ENCODE results near the gene CADM3.

The CADM3 gene

GRCh38 chr1:159171254-159171687, at the start of gene CADM3:
CADM3 (plus strand) TSS chr1:159171615; CDS start chr1:159171766, 151 bp downstream.
- no peak for DNase-seq (ENCODE audit: low spot score)
- no peak for TF ChIP-seq CTCF (IDR thresholded peaks at IDR 0.05; ENCODE audit: extremely low read depth, missing control alignments)

DNA sequence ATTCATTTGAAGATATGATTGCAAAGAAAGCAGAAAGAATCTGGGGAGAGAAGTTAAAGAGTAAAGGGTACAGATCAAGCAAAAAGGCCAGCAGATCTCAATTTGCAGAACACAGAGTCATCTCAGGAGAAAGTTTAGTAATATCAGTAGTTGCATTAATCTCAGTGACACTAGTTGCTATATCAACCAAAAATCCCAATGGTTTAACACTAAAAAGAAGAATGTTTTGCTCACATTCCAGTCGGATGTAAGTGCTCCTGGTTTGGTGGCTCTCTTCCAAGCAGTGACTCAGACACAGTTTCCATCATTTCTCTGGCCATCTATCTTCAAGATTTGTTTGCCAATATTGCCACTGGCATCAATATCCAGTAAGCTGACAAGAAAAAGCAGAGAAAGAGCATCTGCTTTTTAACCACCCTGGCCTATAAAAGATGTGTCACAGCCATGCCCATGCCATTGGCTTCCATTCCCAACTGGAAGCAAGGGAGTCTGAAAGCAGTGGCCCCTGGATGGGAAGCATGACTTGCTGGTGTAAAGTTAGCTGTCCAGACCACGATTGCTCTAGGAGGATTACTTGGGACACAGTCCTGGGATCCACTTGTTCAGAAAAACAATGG, 49.3 kb upstream of the CADM3 start:
- TF ChIP-seq CTCF (IDR thresholded peaks at IDR 0.05; ENCODE audit: extremely low read depth, missing control alignments) = no peak
- peak; percentile 43 for DNase-seq (ENCODE audit: low spot score)

GRCh38 chr1:159123587-159123986, 47.8 kb upstream of the CADM3 start:
- no peak for DNase-seq (ENCODE audit: low spot score)
- no peak for TF ChIP-seq CTCF (IDR thresholded peaks at IDR 0.05; ENCODE audit: extremely low read depth, missing control alignments)

DNA sequence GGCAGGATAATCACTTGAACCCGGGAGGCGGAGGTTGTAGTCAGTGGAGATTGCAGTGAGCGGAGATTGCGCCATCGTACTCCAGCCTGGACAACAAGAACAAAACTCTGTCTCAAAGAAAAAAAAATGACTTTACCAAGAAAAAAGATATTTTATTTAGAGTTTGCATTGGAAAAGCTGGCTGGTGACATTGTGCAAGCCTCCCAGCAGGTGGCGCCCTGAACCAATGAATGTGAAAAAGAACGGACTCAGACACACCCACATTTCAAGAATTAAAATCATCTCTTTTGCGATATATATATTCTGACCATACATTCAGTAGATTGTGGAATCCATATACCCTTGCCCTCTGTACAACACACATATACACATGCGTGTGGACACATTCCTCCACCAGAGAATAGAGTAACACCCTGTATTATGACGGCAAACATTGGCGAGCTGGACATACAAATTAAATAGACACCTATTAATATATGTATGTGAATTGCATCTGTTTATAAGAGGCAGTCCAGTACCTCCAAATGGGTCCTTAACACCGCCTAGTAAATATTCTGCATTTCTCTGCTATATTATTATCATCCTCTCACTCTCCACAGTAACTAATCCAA, 39.0 kb upstream of the CADM3 start:
- DNase-seq (ENCODE audit: low spot score) = peak; percentile 65
- TF ChIP-seq CTCF (IDR thresholded peaks at IDR 0.05; ENCODE audit: extremely low read depth, missing control alignments) = peak; percentile 88

DNA sequence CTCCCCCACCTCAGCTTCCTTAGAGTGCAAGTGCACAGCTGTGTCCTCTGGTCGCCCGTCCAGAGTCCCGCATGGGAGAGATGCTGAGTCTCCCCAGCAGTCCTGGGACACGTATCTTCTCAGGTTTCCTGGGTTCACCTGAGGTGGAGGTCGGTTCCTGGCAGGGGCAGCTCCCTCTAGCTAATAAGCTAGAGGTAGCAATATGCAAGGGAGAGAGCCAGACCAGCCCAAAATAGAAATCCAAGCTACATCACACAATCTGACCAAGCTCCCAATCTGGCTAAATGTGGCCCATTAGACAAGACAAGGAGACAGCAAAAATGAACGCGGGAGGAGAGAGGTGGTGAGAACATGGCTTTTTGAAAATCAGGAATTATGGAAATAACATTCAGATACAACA, 30.9 kb upstream of the CADM3 start:
- TF ChIP-seq CTCF (IDR thresholded peaks at IDR 0.05; ENCODE audit: extremely low read depth, missing control alignments) = no peak
- DNase-seq (ENCODE audit: low spot score) = no peak

DNA sequence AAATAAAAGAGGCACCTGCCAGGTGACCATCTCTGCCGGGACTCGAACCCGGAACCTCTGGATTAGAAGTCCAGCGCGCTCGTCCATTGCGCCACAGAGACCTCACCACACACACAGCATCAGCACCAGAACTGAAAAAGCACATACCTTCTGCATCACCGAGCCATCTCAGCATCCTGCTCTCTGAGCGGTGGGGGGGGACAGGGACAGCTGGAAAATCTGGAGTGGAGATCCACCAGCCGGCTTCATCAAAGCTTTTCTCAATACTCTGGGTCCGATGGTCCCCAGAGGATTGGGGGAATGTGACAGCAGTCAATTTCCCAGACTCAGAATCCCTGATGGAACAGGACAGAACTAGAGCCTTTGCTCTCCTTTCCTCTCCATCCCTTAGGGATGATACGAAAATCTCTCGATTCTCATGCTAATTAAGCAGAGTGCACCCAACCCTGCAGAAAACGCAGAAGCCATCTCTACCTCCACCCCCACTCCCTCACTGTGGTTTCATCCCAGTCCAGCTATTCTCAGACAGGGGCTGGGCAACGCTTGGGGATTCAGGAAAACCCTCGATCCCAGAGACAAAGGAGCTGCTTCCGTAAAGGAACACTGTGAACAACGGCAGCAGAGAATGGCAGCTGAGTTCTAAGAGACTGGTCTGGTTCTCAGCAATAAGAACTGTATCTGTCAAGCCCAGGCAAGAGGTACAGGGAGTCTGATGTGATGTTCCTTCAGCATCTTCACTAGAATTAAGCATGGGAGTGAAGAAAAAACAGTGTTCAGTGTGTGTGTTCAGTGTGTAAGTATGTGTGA, 29.6 kb upstream of the CADM3 start:
- no peak for DNase-seq (ENCODE audit: low spot score)
- TF ChIP-seq CTCF (IDR thresholded peaks at IDR 0.05; ENCODE audit: extremely low read depth, missing control alignments) = no peak

- no peak for DNase-seq (ENCODE audit: low spot score)
- TF ChIP-seq CTCF (IDR thresholded peaks at IDR 0.05; ENCODE audit: extremely low read depth, missing control alignments) = no peak
Observed at GRCh38 chr1:159142391-159142663, 29.1 kb upstream of the CADM3 start.
